ENCODE measurements around the gene POLN.

Gene POLN

GRCh38 chr4:2025817-2026216, 216.1 kb downstream of the POLN start:
- no peak for DNase-seq

- no peak for DNase-seq
Observed at GRCh38 chr4:2024683-2025082, 217.2 kb downstream of the POLN start.
